SK-N-SH treated with all-trans-retinoic acid at 6 μM for 48 hours (cell line): ENCODE results near the gene RUVBL2.

Experiments used
- ARNTL ChIP-seq: fragments of 450-650 bp; formaldehyde crosslinking; IDR thresholded peaks from 2 replicates; pipeline ENCODE4 v1.5.0; 2020; ENCODE audit warnings: low read depth, mild to moderate bottlenecking, moderate library complexity, borderline replicate concordance
- CSDC2 ChIP-seq: fragments of 250-450 bp; sonication (Bioruptor Pico); IDR thresholded peaks from 2 replicates; pipeline ENCODE4 v1.5.0; 2020; ENCODE audit warnings: mild to moderate bottlenecking, moderate library complexity
- GLIS3 ChIP-seq: fragments of 250-450 bp; sonication (Bioruptor Pico); IDR thresholded peaks from 2 replicates; pipeline ENCODE4 v1.5.0; 2020; ENCODE audit warnings: mild to moderate bottlenecking, moderate library complexity
- RARB ChIP-seq: fragments of 250-450 bp; sonication (Bioruptor Pico); IDR thresholded peaks from 2 replicates; pipeline ENCODE4 v1.8.0; 2021; ENCODE audit warnings: mild to moderate bottlenecking, moderate library complexity
- ZFP3 ChIP-seq: fragments of 250-450 bp; sonication (Bioruptor Pico); IDR thresholded peaks from 2 replicates; pipeline ENCODE4 v1.5.0; 2020; ENCODE audit warnings: mild to moderate bottlenecking, moderate library complexity
- ZFP30 ChIP-seq: fragments of 450-650 bp; formaldehyde crosslinking; IDR thresholded peaks from 2 replicates; pipeline ENCODE4 v1.5.0; 2022; ENCODE audit warnings: mild to moderate bottlenecking, moderate library complexity
- ZNF70 ChIP-seq: fragments of 450-650 bp; formaldehyde crosslinking; IDR thresholded peaks from 2 replicates; pipeline ENCODE4 v1.5.0; 2020; ENCODE audit warnings: mild to moderate bottlenecking, moderate library complexity
- TF ChIP-seq, protein P1 (sequence below): fragments of 250-450 bp; sonication (Bioruptor Pico); IDR thresholded peaks from 2 replicates; pipeline ENCODE4 v1.8.0; 2020; ENCODE audit warnings: mild to moderate bottlenecking, moderate library complexity, borderline replicate concordance

DNA sequence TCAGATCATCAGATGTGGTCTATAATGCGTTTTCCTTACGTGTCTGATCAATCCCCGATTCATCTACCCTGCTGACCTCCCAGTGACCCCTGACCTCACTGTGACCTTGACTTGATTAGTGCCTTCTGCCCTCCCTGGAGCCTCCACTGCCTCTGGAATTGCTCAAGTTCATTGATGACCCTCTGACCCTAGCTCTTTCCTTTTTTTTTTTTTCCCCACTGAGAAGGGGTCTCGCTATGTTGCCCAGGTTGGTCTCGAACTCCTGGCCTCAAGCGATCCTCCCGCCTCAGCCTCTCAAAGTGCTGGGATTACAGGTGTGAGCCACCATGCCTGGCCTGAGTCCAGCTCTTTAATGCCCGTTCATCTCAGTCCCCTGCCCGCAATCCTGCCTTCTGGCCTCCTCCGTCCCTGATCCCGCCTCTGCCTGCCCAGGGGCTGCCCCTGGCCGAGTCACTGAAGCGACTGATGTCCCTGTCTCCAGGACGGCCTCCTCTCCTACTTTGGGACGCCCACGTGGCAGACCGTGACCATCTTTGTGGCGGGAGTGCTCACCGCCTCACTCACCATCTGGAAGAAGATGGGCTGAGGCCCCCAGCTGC, 32.5 kb upstream of the RUVBL2 start:
- no peak for TF ChIP-seq ARNTL (CRISPR knock-in tag)
- no peak for TF ChIP-seq RARB
- no peak for TF ChIP-seq ZFP30
- TF ChIP-seq CSDC2: no peak
- no peak for TF ChIP-seq GLIS3 (CRISPR knock-in tag)
- no peak for TF ChIP-seq ZNF70 (CRISPR knock-in tag)
- no peak for TF ChIP-seq ZFP3
- TF ChIP-seq, protein P1, sequence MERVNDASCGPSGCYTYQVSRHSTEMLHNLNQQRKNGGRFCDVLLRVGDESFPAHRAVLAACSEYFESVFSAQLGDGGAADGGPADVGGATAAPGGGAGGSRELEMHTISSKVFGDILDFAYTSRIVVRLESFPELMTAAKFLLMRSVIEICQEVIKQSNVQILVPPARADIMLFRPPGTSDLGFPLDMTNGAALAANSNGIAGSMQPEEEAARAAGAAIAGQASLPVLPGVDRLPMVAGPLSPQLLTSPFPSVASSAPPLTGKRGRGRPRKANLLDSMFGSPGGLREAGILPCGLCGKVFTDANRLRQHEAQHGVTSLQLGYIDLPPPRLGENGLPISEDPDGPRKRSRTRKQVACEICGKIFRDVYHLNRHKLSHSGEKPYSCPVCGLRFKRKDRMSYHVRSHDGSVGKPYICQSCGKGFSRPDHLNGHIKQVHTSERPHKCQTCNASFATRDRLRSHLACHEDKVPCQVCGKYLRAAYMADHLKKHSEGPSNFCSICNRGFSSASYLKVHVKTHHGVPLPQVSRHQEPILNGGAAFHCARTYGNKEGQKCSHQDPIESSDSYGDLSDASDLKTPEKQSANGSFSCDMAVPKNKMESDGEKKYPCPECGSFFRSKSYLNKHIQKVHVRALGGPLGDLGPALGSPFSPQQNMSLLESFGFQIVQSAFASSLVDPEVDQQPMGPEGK: no peak
